NCI-H1694 treated with DMSO at 0.1 percent for 48 hours (cell line): ENCODE data around the gene THOP1.
"Not testable (repeated sequence)": the region's sequence is repeated elsewhere in the genome, so short reads cannot be mapped to it uniquely, and the experiment has no call there.

Experiments
- DNase-seq: peaks from one replicate; lab custom pipeline; 2025; lab: John Stamatoyannopoulos, UW

The THOP1 gene

GRCh38 chr19:2782936-2783780 lies 2.1 kb upstream of the THOP1 start, which contains the start of gene SGTA:
Gene SGTA, minus strand, starts transcription at chr19:2783273. Its CDS starts 14,205 bp downstream, at chr19:2769068.
- DNase-seq, result peak; percentile 94

- no peak for DNase-seq
These were observed 1.5 kb upstream of the THOP1 start for GRCh38 chr19:2783781-2784145.

- no peak for DNase-seq
These were observed 1.8 kb downstream of the THOP1 start for GRCh38 chr19:2787115-2787514.

GRCh38 chr19:2788237-2788636 lies 2.9 kb downstream of the THOP1 start:
- no peak for DNase-seq

GRCh38 chr19:2790194-2790556 lies 4.9 kb downstream of the THOP1 start:
- no peak for DNase-seq

GRCh38 chr19:2790557-2791271 lies 5.4 kb downstream of the THOP1 start:
- DNase-seq, result no peak

- DNase-seq, result no peak
These were observed 6.1 kb downstream of the THOP1 start for GRCh38 chr19:2791440-2791839.

GRCh38 chr19:2791876-2792275 lies 6.6 kb downstream of the THOP1 start:
- no peak for DNase-seq

- not testable (repeated sequence) for DNase-seq
These were observed 7.4 kb downstream of the THOP1 start for GRCh38 chr19:2792666-2793065.

GRCh38 chr19:2793126-2793525 lies 7.8 kb downstream of the THOP1 start:
- no peak for DNase-seq

- DNase-seq, result no peak
These were observed 8.3 kb downstream of the THOP1 start for GRCh38 chr19:2793577-2793976.

GRCh38 chr19:2795827-2796658 lies 10.7 kb downstream of the THOP1 start:
- no peak for DNase-seq

GRCh38 chr19:2796659-2797266 lies 11.5 kb downstream of the THOP1 start:
- DNase-seq, result no peak

- no peak for DNase-seq
These were observed 12.0 kb downstream of the THOP1 start for GRCh38 chr19:2797280-2797679.

- no peak for DNase-seq
These were observed 12.9 kb downstream of the THOP1 start for GRCh38 chr19:2798158-2798685.

GRCh38 chr19:2798733-2799132 lies 13.4 kb downstream of the THOP1 start:
- DNase-seq, result no peak

GRCh38 chr19:2799273-2800020 lies 14.1 kb downstream of the THOP1 start:
- DNase-seq, result no peak

- DNase-seq, result no peak
These were observed 15.2 kb downstream of the THOP1 start for GRCh38 chr19:2800506-2800905.

- DNase-seq, result no peak
These were observed 17.5 kb downstream of the THOP1 start for GRCh38 chr19:2802826-2803225.

GRCh38 chr19:2803486-2804155 lies 18.3 kb downstream of the THOP1 start:
- DNase-seq, result no peak
